GM23338 (cell line): ENCODE data around the gene CAMSAP2. TPM values are rescaled to one million over a fixed set of nuclear protein-coding genes. Genes with fewer than 3 reads are reported as not detected.

Source experiments
- polyA plus RNA-seq: library from polyadenylated mRNA; unstranded; fragments of >200 nt; fragmentation: Nextera tagmentation; extraction: Ambion mirVana; gene quantifications from 2 replicates; pipeline ENCODE4 v1.2.1, GENCODE V29; 2016
- total RNA-seq: library from RNA; depleted of rRNA; stranded (reverse); fragments of >200 nt; shearing (Covaris generic); gene quantifications from 2 replicates; pipeline ENCODE4 v1.2.3, GENCODE V29; 2014; rRNA removed

CAMSAP2 gene
- total and polyA plus RNA-seq, 2 experiments from 2014 or later, result 9.1 to 21.3 TPM

Other genes starting within 250 kb of the CAMSAP2 start
- gene KIF14, start 118.1 kb upstream of the CAMSAP2 start, total RNA-seq, result 22.2 and 23.2 TPM in 2 replicates
- gene KIF14, start 118.1 kb upstream of the CAMSAP2 start, polyA plus RNA-seq, result 10.8 and 13.3 TPM in 2 replicates
- gene DDX59, start 69.0 kb upstream of the CAMSAP2 start, total RNA-seq, result 15.3 and 15.7 TPM in 2 replicates
- 12.9 and 14.7 TPM in 2 replicates for gene DDX59, start 69.0 kb upstream of the CAMSAP2 start, polyA plus RNA-seq
- gene GPR25, start 134.1 kb downstream of the CAMSAP2 start, total RNA-seq, result not detected in 2 replicates
- not detected in 2 replicates for gene GPR25, start 134.1 kb downstream of the CAMSAP2 start, polyA plus RNA-seq
- gene INAVA, start 156.0 kb downstream of the CAMSAP2 start, total RNA-seq, result 41.2 and 43.9 TPM in 2 replicates
- 25.2 and 25.3 TPM in 2 replicates for gene INAVA, start 156.0 kb downstream of the CAMSAP2 start, polyA plus RNA-seq